NCI-H2196 treated with DMSO at 0.1 percent for 48 hours (cell line): Measurements from ENCODE around the gene HDLBP.

Experiments used
- DNase-seq: peaks from one replicate; lab custom pipeline; 2025; ENCODE audit not compliant: unreplicated experiment; lab: John Stamatoyannopoulos, UW

HDLBP gene

DNA sequence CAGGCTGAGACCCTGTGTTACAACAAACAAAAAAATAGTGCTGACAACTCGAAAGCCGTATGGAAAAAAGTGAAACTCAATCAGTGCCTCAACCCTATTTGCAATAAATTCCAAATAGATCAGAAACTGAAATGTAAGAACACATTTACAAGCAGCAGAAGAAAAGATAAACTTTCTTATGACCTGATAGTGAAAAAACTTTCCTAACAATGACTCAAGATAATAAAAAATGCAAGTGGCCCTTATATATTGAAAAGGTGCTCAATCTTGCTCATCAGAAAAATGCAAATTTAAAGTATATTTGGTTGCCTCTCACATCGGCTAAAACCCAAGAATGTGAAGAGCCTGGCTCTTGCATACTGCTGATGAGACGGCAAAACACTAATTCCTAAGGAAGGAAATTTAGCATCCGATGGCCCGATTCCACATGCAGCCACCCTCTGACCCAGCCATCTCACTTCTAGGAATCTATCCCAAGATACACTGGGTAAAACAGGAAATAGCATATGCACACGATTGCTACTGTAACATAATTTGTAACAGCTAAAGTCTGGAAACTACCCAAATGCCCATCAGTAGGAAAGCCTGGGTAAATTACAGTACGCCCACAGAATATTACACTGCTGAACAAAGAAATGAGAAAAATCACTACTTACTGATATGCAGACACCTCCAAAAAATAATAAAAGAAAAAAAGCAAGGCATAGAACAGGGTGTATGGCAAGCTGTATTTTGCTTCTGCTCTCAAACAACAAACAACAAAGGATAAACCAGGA lies 56.8 kb downstream of the HDLBP start:
- no peak for DNase-seq

GRCh38 chr2:241257419-241258032 lies 57.9 kb downstream of the HDLBP start:
- DNase-seq = no peak

DNA sequence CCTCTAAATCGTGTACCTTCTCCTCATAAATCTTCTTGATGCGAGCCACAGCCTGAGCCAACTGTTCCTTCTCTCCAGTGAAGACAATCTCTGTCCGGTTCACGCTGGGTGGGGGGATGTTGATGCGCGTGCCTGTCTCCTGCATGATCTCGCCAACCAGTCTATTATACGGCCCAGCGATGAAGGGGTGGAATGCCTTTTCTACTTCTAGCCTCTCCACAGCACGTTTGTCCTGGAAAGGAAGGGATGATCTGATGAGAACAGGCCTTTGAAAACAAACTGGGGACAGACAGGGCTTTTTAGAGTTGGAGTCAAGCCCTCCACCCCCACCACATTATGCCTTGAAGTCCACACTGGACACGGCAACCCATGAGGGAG lies 59.3 kb downstream of the HDLBP start:
- DNase-seq = no peak

GRCh38 chr2:241255542-241256167 lies 59.8 kb downstream of the HDLBP start:
- DNase-seq = no peak

- DNase-seq = no peak
These were observed 60.5 kb downstream of the HDLBP start for GRCh38 chr2:241254904-241255351.

DNA sequence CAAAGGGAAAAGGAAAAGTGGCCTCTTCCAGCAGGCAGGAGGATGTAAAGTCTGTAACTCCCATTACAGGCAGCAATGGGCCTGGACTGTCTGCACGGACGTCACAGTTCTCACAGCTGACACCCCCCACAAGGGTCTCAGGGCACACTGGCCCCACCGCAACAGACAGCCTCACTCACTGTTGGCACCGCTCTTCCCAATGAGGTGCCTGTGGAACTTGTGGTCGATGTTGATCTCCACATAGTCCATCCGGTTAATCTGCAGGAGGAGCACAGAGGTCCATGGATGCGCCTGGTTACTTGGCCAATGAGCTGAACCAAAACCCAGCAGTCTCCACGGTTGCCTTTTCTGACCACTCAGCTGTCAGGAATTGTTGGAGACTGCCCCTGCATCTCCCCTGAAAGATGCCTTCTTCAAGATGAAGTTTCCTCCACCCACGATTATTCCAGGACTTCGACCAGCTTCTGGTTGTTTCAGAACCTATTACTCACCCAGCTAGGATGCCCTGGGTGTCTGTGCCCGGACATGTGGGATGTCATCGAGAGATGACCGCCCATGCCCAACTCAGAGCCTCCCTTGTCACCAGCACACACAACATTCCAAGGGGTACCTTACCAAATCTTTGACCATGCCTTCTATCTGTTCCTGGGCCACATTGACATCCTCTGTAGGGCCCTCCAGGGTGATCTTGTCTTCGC lies 62.5 kb downstream of the HDLBP start:
- no peak for DNase-seq

DNA sequence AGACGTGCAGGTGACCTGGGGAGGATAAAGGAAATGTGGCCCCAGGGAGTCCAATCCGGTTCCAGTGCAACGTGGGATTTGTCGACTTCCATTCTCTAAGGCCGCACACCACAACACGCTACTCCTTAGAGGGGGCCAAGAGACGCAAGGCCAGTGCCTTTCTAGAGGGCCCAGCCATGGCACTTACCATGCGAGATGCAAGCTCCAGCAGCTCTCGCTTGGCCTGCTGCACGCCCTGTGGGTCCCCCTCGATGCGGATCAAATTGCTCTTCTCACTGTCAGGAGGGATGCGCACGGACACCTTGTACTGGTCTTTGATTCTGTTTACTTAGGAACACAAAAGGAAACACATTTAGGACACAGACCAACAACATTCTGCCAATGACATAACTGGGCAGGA lies 65.8 kb downstream of the HDLBP start:
- no peak for DNase-seq

- DNase-seq = no peak
These were observed 66.6 kb downstream of the HDLBP start for GRCh38 chr2:241248897-241249296.

DNA sequence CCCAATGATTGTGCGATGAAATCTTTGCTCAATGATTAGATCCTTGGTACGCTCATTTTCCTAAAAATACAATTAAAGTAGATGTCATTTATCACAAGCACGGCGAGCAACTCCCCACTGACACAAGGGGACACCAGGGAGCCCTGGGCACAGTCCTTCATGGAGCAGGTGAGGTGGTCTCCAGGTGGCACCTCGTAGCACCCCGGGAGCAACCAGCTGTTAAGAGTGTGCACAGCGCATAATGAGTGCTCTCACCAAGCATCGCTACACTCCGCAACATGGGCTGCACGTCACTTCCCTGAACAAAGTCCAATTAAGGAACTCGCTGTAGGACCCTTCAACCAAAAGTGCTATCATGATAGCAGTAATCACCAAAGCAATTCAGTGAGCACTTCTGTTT lies 67.2 kb downstream of the HDLBP start:
- DNase-seq = no peak

DNA sequence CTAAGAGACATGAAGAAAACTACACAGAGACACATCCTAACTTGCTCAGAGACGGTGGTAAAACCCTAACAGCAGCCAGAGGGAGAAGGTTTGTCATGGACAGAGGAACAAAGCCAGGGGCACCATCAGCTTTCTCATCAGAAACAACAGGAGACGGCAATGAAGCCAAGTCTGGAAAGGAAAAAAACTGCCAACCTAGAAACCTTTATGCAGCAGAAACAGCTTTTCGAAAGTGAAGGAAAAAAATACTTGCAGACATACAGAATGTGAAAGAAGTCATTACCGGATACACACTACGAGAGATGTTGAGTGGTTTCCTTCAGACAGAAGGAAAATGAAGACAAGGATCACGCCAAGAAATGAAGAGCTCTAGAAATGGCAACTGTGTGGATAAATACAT lies 71.1 kb downstream of the HDLBP start:
- DNase-seq = no peak

- no peak for DNase-seq
These were observed 73.2 kb downstream of the HDLBP start for GRCh38 chr2:241242306-241242705.

DNA sequence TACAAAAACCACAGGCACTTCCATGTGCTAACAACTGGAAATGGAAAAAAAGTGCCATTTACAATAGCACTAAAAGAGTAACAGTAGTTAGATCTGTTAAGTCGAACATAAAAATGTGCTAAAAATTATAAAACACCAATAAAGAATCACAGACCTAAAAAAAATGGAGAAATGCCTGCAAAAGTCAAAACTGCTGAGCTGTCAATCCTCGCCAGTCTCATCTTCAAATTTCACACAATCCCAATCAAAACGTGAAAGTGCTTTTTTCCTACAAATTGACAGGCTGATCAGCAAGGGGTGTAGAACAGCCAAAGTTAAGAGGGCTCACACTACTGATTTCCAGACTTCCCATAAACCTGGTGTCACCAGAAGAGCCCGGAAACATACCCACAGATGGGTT lies 73.8 kb downstream of the HDLBP start:
- DNase-seq = no peak

DNA sequence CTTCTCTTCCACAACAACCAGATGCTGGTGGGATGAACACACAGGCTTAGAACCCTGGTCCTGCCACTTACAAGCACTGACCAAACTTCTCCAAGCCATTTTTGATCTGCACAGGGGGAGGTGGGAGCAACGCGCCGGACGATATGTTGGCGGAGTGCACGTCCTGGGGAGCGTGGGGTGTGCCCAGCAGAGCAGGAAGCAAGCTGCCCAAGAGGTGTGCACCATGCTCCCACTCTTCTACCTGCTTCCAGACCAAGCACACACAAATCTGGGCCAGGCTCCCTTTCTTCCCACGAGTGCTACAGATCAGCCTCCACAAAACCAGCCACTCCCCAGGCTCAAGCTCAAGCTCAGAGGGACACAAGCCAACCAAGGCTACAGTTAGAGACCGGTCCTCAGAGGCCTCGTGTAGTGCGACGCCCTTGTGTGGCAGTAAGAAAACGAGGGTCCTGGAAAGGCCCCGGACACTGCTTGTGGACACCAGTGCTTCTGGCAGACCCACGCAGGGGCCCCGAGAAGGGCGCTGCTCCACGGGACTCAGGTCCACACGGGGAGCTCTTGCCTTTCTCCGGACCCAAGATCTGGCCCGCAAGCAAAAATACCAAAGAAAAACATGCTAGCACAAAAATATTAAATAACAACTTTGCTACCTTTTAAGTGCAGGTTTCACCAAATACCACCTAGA lies 75.0 kb downstream of the HDLBP start:
- no peak for DNase-seq

DNA sequence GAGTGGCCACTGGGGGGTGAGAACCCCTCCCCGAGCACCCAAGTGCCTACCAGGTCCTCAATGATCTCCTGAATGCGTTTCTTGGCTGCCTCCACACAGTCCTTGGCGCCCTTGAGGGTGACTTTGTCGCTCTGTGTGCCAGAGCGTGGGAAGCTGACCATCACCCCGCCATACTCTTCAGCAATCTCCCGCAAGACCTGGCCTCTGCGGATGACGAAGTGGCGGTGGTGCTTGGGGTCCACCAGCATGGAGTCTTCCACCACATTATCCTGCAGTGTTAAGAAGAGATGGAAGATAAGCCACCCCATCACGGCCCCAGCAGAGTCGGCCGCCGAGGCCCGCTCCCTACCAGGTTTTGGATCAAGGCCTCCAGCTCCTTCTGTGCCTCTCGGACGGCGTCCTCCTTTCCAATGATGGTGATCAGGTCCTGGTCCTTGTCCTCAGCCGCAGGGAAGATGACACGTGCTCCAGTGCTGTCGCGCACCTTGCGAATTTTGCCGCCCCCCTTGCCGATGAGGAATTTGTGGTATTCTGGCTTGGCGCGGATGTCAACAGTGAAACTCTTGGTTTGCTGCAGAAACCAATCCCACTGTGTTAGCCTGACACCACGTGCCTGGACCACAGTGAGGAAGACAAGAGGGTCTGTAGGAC lies 75.8 kb downstream of the HDLBP start:
- DNase-seq = no peak

- DNase-seq = no peak
These were observed 76.7 kb downstream of the HDLBP start for GRCh38 chr2:241238693-241239198.

GRCh38 chr2:241237949-241238371 lies 77.5 kb downstream of the HDLBP start:
- no peak for DNase-seq

DNA sequence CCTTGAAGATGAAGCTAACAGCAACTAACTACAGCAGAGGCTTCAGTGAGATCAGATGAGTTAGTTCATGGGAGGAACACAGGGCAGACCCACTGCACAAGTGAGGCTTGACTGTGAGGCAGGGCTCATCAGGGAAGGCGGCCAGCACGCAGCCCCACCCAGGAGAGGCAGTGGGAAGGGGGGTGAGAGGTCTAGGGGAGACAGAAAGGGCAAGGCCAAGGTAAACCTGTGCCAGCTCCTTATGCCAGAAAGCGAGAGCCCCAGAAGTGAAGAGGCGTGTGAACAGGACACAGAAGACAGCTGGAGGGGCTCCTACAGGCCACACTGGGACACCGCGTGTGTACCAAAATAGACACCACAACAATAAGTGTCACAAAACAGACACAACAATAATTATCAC lies 78.4 kb downstream of the HDLBP start:
- DNase-seq = no peak

GRCh38 chr2:241235859-241236593 lies 79.4 kb downstream of the HDLBP start:
- DNase-seq = no peak

DNA sequence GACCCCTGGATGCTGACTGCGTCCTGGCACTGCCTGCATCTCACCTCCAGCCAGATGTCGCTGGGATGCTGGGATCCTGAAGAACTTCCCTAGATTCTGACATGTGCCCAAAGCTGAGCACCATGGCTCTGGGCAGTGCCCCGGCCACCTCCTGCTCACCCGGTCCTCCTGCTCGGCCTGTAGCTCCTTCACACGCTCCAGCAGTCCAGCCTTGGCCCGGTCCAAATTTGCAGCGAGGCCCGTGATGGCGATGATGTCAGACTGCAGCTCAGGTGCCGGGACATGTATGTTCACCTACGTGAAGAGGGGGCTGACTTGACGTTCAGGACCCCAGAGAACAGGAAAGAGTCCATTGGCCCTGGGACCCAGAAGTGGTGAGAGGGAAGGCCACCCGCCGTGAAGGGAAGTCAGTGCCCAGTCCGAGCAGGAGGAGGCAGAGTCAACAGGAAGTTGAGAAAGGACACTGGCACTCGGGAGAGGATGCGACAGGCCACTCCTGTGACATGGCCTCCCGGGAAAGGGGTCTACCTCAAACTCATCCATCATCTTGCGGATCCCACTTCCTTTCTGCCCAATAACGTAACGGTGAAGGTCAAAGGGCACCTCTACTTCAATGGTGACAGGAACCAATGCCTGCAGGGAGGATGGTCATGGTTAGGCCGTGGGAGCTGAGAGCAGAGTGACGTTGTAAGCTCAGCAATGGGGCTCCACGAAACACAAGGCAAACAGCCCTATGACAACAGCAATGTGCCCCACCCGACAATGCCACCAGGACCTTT lies 80.3 kb downstream of the HDLBP start:
- DNase-seq = no peak
